GM18858 (cell line): Measurements from ENCODE around the gene S100A9.

ENCODE experiments used
- ATAC-seq: cut with Tn5 transposase; IDR thresholded peaks from one replicate; pipeline ENCODE4 v1.9.1; 2021; ENCODE audit not compliant: unreplicated experiment

S100A9 gene

DNA sequence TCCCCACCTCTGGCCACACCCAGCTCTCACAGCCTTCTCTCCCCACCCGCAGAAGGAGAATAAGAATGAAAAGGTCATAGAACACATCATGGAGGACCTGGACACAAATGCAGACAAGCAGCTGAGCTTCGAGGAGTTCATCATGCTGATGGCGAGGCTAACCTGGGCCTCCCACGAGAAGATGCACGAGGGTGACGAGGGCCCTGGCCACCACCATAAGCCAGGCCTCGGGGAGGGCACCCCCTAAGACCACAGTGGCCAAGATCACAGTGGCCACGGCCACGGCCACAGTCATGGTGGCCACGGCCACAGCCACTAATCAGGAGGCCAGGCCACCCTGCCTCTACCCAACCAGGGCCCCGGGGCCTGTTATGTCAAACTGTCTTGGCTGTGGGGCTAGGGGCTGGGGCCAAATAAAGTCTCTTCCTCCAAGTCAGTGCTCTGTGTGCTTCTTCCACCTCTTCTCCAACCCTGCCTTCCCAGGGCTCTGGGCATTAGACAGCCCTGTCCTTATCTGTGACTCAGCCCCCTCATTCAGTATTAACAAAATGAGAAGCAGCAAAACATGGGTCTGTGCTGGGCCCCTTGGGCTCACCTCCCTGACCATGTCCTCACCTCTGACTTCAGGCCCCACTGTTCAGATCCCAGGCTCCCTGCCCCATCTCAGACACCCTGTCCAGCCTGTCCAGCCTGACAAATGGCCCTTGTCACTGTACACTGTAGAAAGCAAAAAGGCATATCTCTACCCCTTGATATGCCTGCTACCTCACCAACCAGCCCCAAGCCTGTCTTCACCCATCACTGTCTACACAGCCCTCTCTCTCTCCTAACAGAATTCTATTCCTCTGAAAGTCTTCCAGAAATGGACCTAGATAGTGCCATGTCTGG, 3.2 kb downstream of the S100A9 start:
- ATAC-seq, result no peak

DNA sequence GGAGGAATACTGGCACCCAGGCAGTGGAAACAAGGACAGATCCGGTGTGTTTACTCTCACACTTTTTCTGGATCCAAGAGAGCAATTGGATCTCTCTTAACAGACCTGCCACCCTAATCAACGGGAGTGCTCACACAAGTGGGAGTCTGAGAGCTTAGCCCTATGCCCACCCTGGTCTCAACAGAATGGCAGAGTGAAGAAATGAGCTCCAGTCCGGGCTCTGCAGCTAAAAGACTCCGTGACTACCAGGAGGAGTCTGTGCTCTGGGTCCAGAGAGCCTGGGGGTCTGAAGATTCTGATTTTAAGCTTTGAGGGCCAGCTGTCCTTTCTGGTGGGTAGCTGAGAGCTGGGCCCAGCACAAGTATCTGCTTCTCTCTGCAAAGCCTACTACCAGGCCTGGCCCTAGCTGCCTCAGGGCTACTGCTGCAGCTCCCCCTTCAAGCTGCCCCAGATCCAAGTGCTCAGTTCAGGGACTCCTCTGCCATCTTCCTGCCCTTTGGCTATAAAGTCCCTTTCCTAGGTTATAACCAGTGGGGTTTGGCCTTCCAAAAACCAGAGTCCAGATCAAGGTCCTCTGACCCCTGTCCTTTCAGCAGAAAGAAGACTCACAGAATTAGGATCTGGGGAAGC, 3.9 kb downstream of the S100A9 start:
- ATAC-seq, result no peak

DNA sequence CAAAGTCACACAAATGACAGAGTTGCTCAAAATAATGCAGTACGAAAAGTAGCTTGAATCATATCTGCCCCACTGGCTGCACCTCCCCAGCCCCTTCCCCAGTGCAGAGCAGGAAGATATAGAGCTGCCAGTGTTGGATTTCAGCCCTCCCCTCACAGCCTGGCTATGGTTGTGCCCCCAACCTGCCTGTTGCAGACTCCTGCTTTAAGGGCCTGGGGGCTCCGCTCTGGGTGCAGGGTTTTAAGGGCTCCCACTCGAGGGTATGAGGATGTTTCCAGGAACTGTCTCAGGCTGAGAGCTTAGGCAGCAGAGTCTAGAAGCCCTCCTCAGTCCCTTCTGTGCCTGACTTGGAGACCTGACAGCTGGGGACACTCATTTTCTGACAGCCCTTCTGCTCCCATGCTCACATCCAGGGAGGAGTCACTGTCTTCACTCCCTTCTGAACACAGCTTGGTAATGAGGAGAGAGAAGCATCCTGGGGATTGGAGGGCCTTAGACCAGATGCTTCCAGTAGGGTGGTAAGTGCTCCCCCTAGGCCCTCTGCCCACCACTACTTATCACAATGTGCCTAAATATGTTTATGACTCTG, 4.6 kb downstream of the S100A9 start:
- no peak for ATAC-seq

DNA sequence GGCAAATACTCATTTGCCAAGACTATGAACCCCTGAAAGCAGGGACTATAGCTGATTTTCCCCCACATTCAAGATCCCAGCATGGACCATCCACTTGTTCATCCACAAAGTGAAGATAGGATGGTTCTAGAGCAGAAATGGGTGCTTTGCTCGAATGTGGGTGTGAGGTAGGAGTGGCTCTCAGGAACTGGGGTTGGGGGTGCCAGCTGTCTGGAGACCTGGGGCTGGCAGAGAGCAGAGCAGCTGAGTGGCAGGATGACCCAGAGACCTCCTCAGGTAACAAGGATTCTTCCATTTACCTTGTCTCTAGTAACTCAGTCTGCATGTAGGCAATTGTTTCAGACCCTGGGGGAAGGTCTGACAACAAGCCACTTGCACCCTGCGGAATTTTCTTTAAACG, 6.0 kb downstream of the S100A9 start:
- no peak for ATAC-seq

DNA sequence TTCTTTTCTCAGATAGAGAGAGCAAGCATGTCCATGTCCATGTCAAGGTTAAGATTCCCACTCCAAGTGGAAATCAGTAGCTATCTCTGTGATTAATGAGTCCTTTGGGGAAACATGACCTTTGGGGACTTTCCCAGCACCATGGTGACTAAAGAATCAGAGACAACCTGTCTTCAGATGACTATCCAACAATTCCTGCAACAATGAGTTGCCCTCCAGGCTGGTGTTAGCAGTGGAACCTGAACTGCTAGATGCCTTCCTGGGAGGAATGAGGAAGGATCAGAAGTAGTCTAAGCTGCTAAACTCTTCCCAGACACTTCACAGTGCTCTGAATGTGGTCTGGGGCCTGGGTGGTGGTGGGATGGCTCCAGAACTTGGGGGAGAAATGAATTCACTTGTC, 6.5 kb downstream of the S100A9 start:
- ATAC-seq, result no peak

DNA sequence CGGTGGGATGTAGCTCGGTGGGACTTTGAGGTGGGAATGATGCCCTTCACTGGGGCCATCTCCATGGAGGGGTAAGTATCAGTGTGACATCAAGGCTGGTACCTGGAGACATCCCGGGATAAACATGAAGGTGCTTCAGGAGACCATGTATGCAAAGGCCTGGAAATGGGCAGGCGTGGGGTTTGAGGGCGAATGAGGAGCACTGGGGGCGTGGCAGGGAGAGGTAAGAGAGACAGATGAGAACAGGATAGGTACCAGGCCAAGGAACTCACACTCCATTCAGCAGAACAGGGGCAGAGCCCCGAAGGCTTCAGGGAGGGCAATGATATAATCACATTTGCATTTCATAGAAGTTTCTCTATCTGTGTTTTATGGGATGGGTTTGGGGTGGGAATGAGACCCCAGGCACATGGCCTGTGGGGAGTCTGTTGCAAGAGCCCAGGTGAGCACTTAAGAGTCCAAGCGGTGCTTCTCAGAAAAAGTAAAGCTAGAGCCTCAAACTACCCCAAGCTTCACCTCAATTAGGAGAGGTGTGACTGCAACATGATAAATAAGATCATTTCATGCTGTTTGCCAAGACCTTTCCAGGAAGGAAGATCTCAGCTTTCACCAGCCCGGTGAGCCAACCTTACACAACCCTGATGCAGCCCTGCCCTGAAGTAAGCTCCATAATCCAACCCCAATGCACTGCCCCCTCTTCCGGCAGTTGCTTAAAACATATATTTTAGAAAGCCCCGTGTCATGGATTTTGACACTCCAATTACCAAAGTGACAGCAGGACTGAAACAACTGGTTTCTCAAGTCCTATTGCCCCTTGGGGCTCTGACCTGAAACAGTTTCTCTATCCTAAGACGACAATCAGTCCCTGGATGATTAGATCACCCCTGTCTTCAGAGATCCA, 7.4 kb downstream of the S100A9 start:
- ATAC-seq, result no peak

DNA sequence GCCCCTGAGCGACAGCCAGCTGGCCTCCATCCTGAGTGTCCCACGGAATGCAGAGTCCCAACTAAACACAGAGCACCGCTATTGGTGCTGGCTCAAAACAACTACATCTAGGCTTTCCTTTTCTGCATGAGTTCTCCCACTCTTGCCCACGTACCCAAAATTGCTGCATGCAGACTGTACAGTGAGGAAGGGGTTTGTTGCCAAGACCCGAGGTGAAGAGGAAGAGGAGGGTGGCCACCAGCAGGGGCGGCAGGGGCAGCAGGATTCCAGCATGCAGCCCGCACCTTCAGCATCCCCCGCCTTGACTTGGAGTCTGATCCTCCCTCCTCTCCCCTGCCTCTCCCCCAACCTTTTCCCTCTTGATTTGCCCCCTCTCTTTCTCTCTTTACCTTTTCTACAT, 8.0 kb downstream of the S100A9 start:
- no peak for ATAC-seq

DNA sequence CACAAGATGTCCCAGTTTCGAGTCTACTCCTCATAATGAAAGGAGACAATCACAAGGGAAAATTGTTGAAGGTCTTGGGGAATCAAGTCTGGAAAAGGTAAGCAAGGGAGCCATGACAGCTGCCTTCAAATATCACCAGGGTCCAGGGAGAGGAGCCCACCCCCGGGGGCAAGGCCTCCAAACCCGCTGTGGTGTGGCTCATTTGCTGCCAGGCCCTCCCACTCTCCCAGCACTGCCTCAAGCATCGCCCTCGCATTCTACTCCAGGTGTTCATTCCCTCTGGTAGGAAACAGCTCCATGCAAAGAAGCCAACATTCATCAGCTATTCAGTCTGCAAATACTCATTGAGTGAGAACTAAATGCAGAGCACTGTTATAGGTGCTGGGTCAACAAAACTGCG, 8.6 kb downstream of the S100A9 start:
- no peak for ATAC-seq

DNA sequence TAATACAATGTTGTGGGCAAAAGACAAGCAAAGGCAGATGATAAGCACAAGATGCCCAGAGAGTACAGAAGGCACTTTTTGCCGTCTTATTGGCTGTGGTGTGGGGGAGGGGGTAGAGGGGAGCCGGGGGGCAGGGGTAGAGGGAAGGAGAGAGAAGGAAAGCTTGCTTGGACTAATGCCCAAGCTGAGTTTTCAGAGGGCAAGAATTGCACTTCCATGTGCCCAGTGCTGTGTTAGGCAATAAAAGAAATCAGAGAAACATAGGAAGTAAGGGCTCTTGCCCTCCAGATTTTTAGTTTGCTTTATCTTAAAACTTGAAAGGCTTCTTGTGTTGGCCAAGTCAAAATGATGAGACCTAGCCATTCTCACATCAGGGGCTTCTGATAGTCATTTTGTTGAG, 9.4 kb downstream of the S100A9 start:
- ATAC-seq, result no peak

DNA sequence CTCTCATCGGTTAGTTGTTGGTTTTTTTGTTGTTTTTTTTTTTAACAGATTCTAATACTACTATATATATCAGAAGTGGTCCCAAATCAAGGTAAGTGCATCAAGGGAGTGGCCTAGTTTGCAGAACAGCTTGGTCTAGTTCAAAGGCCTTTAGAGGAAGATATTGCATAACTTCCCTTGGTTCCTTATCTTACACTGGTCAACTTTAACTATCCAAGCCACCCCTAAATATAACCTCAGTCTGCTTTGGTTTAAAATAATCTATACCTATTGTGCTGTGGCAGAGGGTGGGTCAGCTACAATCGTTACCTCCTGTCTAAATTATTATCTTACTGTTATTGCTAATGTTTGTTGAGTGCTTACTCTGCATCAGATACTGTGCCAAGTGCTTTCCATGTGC, 10.8 kb downstream of the S100A9 start:
- no peak for ATAC-seq

DNA sequence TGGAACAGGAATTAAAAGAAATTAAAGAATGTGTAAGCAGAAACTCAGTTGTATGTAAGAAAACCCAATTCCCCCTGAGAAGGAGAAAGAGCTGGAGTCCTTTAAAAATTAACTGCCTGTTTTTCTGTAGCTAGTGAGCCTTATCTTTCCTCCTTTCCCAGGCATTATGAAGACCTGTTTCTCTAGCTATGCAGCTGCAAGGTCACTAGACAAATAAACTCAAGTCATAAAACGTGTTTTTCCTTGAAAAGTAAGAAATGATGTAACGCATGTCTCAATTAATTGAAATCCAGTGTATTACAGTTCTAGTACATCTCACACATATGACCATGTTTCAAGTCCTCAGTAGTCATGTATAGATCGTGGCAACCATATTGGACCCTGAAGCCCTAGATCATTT, 12.5 kb downstream of the S100A9 start:
- no peak for ATAC-seq

DNA sequence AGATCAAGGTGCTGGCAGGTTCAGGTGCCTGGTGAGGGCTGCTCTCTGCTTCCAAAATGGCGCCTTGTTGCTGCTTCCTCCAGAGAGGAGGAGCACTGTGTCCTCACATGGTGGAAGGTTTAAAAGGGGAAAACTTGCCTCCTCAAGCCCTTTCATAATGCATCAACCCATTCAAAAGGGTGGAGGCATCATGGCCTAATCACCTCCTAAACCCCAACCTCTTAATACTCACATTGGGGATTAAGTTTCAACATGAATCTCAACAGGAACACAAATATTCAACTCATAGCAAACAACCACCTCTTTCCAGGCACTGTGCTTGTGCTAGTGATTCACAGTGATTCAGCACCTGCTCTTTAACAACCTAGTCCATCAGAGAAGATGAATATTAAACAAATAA, 13.6 kb downstream of the S100A9 start:
- ATAC-seq, result no peak

DNA sequence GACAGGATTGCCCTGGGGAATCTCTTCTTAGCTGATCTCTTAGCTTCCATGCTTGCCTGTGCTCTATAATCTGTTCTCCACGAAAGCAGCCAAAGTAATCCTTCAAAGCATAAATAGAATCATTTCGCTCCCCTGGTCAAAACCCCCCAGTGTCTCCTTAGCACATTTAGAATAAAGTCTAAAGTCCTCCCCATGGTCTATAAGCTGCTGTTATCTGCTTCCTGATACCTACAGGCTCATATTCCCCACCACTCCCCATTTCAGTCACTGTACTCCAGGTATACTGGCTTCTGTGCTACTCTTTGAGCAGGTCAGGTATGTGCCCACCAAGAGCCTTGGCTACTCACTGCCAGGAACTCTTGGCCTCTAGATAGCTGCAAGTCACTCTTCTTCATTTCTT, 14.9 kb downstream of the S100A9 start:
- no peak for ATAC-seq

DNA sequence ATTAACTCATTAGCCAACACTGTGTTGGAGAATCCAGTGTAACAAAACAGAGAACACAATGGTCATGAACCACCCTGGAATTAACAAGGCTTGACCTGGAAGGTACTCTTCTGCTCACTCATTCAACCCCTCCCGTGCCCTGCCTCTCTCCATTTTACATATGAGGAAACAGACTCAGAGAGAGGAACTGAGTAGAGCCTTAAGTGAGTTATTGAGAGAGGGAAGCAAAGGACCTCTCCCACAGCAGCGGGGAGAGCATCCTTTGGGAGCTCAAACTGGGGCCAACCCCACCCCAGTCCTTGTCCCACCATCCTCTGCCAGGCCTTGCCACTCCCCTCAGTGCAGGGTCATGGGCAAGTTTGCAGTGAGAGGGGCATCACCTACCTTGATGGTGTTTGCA, 16.4 kb downstream of the S100A9 start:
- ATAC-seq, result no peak

DNA sequence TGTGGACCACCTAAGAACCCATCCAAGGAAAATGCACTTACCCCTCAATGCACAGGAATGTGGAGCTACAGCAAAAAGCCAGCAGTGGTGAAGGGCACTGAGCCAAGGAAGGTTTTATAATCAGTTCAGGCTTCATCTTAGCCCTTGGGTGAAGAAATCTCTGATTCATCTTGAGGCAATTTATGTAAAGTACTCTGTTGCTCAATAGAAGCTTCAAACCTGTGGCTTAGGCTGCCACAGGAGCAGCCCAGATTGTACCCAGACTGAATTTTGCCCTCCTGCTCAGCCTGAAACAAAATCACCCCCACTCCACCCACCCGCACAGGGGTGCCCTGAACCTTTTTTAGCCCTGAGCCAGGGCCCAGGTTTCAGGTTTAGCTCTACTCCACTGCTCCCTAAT, 17.9 kb downstream of the S100A9 start, which contains the start of gene S100A12:
S100A12 (minus strand) TSS at position 111 of the 400 bp plus-strand sequence. CDS start 1,029 bp downstream, outside the sequence.
- no peak for ATAC-seq

DNA sequence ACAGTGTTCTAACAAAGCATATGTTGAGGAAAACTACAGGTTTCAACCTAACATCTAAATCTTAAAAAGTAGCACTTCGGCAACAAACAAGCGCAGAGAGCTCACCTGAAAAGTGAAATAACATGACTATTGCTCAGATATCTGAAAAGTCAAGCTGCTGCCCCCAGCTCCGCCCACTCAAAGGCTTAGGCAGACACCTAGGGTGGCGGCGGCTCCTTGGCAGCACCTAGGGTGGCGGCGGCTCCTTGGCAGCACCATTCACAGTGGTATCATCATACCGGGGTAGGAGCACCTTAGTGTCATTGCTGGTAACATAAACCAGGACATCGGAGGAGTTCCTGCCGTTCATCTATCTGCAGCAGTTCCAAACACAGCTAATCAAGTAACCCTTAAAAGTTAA, 21.9 kb downstream of the S100A9 start:
- ATAC-seq, result no peak

DNA sequence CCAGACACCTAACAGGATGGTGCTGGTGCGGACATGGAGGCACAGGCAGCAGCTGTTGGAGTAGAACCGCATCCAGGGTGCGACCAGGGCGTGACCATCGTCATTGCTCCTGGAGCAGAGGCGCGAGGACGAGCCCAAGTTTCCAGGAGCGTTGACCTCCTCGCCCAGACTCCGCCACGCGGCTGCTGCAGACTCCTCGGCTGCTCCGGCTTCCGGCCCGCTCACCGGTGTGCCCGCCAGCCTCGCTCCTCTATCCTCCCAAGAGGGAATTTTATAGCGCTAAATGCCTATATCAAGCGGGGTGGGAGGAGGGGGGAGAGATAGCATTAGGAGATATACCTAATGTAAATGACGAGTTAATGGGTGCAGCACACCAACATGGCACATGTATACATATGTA, 23.1 kb downstream of the S100A9 start:
- no peak for ATAC-seq

DNA sequence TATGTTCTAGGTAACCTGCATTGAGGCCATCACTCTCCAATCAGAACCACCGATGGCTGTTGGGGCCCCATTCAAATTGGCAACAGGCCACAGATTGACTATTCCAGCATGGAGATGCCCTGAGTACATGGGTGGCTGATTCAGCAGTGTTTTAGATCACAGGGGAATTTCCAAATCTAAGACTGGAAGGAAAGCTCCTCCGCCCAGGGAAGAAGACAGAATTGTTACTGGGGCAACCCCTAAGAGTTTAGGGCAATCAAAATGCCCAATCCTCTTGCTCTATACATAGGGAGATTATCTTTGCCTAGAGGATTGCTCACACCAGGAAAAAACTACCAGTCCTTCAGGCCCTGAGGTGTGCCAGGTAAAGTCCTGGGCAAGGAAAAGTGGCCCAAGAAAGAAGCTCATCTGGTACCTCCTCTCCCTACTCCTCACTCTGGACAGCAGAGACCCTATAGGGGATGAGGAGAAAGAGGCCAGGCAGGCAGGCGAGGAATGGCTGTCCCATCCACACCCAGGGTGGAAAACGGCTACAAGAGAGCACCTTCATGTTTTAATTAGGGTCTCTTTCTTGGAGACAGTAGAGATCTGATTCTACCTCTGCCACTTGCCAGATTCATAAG, 27.4 kb downstream of the S100A9 start:
- ATAC-seq, result no peak

DNA sequence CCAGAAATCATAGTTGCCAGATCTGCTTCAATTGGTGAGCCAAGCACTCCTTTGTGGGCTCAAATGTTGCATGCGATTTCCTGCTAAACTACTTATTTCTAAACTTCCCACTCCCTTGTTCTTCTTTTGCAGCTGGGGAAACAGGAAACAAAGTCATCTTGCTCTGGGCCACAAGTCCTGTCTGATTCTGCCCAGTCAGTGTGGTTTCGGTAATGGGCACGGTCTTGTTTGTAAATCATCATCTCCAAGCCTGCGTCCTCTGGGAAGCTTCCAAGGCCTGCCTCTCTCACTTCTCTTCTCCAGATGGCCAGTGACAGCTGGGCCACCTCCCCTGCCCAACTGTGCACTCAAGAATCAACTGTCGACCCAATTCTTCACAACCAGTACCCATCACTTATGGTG, 28.8 kb downstream of the S100A9 start:
- ATAC-seq, result no peak

DNA sequence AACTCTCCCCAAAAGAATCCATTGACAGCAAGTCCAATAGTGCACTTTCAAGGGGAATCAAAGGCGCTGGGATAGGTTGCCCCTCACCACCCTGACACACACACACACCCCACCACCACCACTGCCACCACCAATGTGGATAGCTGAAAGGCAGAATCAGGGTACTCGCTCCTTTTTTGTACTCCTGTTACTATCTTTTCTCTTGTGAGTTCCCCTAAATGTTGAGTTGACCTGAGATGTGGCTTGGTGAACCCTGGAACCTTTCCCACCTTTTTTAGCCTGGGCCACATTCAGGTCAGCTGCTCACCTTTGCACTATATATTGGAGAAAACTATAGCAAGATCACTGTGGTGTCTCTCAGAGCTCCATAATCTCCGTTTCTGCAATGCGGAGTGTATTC, 29.3 kb downstream of the S100A9 start:
- ATAC-seq, result no peak

DNA sequence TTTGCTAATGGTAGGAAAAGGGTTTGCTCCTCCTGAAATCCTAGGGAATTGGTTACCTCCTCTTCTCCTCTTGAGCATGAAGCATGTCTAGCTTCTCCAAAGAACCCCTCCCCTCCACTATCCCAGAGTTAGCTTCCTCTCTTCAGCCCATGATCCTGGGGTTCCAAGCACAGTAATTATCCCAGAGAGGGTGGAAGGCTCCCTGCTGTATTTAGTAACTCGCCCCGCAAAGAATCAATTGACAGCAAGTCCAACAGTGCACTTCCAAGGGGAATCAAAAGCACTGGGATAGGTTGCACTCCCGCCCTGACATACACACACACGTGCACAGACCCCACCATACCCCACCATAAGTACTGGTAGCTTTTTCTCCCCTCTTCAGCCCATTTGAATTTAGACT, 30.1 kb downstream of the S100A9 start:
- no peak for ATAC-seq
